NCI-H2081 (cell line): ENCODE data around the gene HIVEP2.

Experiments
- DNase-seq, 2 experiments: peaks; one replicate each; lab custom pipeline; 2025; lab: John Stamatoyannopoulos, UW

Gene HIVEP2

DNA sequence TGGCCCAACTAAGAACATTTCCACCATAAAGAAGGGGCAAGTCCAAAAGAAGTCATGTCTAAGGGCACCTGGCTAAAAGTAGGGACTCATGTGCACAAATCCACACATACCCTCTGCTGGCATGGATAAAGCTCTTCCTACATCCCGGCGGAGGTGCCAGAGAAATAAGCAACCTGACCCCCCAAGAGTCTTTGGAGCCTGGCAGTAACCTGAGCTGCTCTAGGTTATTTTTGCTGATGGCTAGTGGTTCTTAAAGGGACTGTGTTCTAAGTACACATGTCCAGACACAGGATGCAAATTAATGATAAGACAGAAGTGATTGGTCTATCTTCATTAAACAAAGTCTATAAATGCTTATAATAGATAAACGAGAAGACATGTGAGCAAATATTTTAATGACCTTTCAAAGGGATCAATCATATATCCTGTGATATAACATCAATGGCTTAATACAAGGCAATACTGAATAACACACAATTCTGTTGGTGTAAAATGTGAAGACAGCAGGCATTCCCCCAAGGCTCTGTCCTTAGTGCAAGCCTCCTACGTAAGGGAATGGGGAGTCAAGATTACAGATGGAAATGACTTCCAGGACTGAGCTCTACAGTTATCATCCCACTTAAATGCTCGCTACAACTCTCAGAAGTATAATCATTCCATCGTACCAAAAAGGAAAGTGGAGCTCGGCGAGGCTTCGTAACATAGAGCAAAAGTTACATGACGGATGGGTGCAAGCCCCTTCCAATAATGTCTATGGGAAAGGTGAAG lies 52.5 kb downstream of the HIVEP2 start:
- DNase-seq = no peak

GRCh38 chr6:142891454-142891853 lies 53.5 kb downstream of the HIVEP2 start:
- DNase-seq = no peak

DNA sequence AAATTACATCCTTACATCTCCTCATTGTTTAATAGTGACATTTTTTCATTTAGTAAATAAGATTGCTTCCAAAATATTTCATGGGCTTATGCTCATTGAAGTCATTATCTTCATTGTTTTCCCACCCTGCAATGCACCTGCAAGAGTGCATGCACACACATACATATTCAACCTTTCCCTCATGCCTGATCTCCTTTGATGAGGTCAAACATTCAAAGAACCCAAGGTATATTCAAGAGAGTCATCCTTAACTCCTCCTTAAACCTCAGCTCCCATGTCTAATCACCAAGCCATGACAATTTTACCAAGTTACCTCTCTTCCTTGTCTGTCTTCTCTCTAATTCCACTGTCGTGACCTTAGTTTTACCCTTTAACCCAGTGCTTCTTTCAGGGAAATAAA lies 56.5 kb downstream of the HIVEP2 start:
- DNase-seq = no peak

DNA sequence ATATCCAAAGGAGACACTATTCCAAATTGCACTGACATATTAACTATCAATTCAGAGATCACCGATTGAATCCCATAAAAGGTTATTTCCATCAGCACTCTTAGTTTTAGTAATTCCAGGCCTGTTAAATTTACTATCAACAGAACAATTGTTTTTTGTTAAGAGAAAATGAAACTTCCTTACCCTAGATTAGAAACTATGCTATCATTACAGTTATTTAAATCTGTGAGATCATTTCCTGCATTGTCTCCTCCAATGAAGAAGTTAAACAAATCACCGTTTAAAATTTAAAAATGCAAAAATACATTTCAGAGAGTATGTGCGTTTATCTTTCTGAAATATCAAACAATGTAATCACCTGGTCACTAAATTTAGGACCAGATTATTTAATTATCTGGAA lies 57.5 kb downstream of the HIVEP2 start:
- DNase-seq = no peak

DNA sequence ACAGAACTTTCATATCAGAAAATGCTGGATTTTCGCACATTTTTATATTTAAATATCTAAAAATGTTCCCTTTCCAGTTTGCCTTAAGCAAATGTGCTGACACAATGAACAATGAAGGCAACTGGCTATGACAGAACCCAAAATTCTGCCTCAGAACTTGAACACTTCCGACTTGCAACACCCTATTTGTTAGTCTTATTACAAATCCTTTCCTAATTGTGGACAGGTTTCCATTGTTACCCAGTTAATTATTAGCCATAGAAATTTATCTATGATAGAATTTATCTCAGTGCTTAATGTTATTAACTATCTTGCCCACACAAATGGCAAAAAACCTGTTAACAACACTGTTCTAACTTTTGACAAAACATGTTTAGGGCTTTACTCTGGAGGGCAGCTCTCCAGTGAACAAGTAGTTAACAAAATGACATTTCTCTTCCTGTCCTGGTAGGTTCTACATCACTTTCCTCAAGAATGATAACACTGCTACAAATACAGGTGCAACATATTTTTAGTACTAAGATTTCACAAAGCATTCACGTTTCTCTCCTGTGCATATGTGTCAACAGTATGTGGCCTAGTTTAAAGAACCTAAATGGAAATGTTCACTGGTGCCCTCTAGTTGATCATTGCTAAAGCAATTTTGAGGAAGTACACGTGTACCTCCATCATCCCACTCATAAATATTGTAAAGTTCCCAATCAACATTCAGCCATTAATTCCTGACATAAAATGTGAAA lies 58.4 kb downstream of the HIVEP2 start:
- peak in 1 of 2 experiments; percentile 6 for DNase-seq

DNA sequence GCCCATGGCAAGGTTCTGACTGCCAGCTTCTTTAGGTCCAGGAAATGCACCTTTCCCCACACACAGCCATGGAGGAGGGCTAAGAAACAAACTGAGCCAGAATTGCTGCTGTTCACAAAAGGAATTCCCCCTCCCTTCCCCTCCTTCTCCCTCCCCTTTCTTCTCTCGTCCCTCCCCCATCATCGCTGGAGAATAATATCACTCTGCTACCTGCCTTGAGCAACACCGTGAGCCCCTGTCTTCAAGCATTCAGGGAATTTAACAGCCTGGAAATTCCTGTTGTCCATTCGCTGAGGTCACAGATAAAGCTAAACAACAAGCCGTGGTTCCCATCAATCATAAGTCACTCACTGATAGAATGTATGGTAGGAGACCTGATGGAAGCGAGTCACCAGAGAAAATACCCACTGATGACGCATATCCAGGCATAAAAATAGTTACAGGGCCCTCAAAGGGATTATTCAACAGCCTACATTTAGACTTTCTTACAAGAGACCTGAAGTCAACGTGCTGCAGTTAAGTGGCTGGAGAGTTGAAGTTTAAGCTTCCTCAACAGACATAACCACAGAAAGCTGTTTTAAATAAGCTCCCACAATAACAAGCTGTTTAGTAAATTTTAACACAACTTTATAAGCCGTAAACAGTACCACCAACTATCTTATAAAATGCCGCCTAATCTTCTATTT lies 59.7 kb downstream of the HIVEP2 start:
- DNase-seq = no peak

DNA sequence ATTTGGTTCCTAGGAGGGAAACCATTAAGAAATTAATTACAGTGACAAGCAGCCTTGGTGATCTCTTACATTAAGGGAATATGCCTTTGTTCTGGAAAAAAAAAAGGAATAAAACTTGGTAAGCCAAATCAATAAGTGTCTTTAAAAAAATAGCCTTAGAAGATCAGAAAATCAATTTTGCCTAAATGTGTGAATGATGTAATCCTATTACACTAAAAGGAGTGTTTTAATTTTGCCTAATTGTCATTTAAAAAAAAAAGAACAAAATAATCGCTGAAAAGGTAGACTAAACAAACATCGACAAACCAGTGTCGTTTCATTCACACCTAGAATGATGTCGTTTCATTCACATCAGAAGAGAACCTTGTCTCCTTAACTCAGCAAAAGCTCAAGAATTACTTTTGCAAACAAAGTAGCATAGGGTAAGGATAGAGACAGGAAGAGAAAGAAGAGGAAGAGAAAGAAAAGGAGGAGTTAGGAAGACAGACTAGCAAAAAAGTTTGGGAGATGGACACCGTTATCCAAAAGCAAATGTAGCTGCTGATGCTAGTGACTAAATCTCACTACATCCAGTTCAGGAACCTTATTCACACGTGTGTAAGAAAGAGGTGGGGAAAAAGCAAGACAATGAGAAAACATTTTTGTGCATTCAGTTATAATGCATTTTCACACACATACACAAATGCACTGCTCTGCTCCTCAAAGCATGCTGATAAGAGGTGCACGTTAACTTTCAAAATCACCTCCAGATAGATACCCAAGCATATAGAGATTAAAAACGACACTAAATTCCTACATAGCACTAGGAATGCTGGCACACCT lies 60.6 kb downstream of the HIVEP2 start:
- DNase-seq = no peak

DNA sequence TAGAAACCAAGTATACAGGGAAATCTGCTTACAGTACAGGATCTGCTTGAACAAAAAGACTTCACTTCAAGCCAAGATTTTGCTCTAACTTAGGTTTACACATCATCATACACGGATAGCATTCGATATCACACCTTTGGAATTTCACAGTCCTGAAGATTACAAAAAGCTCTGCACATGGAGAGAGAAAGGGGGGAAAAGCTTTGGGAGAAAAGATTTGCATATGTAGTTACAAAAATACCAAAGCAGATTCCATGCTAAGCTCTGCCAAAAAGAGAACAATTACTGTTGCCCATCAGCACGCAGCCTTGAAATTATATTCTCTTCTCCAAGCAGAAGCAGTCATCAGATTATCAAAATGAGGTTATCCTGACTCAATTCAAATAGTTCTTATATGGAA lies 62.0 kb downstream of the HIVEP2 start:
- no peak for DNase-seq

- no peak for DNase-seq
These were observed 63.2 kb downstream of the HIVEP2 start for GRCh38 chr6:142881761-142882160.

GRCh38 chr6:142881290-142881689 lies 63.7 kb downstream of the HIVEP2 start:
- DNase-seq = no peak

DNA sequence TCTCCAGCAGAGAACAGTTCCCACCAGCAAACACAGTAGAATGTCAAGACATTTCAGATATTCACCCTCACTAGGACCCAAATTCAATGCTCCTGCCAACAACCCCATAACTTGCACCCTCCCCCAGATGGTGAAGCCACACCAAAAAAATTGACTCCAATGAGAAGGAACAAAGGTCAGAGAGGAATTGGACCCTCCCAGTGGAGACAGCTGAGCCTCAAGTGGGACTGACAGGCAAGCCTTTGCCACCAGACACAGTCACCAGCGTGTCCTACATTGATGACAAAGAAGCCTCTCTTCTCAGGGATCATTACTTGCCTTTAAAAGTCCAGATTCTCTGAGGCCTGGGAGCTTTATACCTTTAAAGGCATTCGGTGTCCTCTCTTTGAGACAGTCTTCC lies 64.8 kb downstream of the HIVEP2 start:
- DNase-seq = no peak

- DNase-seq = no peak
These were observed 65.4 kb downstream of the HIVEP2 start for GRCh38 chr6:142879527-142879926.

GRCh38 chr6:142879076-142879475 lies 65.9 kb downstream of the HIVEP2 start:
- DNase-seq = no peak

- DNase-seq = no peak
These were observed 66.6 kb downstream of the HIVEP2 start for GRCh38 chr6:142878407-142878806.

DNA sequence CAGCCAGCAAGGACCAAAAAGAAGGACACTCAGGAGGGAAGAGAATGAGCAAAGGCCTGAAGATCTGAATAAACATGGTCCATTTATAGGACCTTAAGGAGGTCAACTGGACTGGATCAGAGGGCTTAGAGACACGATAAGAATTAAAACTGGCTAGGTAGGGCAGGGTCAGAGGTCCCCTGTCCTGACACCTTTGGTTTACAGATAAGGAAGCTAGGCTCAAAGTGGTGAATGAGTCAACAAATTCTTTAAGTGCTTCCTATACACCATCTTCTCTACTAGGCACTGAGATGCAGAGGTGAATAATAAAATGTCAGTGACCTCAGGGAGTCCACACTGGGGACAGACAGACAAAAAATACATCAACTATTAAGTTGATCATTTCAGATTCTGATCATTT lies 70.3 kb downstream of the HIVEP2 start:
- DNase-seq = no peak

DNA sequence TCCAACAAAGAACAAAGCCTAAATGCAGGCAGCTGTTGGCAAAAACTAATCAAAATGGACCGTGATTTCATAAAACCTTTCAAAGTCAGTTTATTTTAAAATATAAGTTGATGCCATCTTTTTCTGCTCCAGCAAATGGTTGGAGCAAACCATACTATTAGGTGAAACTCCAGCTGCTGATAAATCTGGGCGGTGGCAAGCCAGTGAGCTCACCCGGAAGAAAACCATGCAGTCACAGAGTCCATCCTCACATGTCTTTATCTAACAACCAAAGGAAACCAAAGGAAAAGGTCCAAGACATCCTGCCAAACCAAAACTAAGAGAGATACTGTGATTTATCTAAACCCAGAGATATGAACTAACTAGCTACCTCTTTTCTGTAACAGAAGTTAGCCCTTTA lies 72.6 kb downstream of the HIVEP2 start:
- no peak for DNase-seq

GRCh38 chr6:142871910-142872331 lies 73.1 kb downstream of the HIVEP2 start:
- DNase-seq = no peak

- DNase-seq = no peak
These were observed 74.1 kb downstream of the HIVEP2 start for GRCh38 chr6:142870787-142871415.

- no peak for DNase-seq
These were observed 76.1 kb downstream of the HIVEP2 start for GRCh38 chr6:142868917-142869316.

DNA sequence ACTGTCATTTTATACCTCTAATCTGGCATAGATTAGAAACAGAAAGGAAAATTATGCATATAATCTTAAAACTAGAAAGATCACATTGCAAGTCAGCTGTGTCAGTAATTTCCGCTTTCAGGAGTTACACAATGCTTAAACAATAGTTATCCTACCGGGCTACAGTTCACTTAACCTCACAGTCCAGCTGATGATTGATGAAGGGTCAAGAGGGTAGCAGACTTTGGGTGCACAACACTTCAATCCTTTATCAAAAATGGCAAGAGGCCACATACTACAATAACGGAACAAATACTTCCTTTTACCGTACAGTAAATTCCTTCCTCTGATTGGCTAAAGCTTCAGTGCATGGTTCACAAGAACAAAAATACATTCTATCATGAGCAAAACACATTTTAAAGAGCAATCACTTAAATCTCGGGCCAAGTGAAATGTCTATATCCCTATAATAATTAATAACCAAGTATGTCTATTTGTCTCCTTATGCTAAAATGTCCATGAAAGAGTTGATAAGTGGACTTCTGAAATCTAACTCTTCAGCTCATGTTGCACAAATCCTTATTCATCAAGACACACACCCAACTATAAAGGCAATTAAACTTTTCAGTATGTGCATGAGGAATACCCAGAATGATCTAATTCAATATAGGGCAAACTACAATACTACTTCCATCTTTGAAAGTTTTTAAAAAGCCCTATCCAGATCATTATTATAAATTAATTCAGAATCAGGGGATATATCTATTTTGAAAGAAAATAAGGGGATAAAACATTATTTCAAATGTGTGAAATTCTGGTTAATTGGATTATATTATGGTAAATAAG lies 76.8 kb downstream of the HIVEP2 start:
- no peak for DNase-seq

DNA sequence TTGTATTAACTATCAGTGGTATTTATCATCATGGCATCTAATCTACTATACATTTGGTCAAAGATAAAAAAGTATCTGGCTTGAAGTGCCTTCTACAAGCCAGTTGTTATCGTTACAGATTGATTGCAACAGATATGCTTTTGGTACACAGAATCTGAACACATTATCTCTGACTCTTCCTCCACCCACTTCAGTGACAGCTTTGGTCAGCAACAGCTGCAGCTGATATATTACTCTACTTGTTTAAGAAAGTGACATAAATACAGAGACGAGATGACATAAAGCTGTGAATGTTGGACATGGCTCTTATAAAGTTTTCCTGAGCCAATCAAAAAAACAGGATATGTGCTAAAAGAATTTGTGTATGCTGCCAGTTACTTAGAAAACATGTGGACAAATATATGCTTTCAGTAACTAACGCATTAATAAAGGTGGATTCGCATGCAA lies 77.6 kb downstream of the HIVEP2 start:
- DNase-seq = no peak
